Dermis microvascular lymphatic vessel endothelial cell (primary cell): Measurements from ENCODE around the gene AMPD3. TPM values are rescaled to one million over a fixed set of nuclear protein-coding genes. Genes with fewer than 3 reads are reported as not detected.

ENCODE experiments used
- DNase-seq, 2 donors: peaks; one replicate each; pipeline versions ENCODE4 v3.0.0 to v3.0.0-alpha.2; 2010; ENCODE audit warnings: low read depth in 2 of 2
- total RNA-seq: library from RNA; depleted of rRNA; stranded (reverse); fragments of >200 nt; gene quantifications from 2 replicates; pipeline ENCODE4 v1.2.1, GENCODE V29; 2014

Gene AMPD3
- total RNA-seq, 1 donor from 2014 or later = 1.3 TPM

DNA sequence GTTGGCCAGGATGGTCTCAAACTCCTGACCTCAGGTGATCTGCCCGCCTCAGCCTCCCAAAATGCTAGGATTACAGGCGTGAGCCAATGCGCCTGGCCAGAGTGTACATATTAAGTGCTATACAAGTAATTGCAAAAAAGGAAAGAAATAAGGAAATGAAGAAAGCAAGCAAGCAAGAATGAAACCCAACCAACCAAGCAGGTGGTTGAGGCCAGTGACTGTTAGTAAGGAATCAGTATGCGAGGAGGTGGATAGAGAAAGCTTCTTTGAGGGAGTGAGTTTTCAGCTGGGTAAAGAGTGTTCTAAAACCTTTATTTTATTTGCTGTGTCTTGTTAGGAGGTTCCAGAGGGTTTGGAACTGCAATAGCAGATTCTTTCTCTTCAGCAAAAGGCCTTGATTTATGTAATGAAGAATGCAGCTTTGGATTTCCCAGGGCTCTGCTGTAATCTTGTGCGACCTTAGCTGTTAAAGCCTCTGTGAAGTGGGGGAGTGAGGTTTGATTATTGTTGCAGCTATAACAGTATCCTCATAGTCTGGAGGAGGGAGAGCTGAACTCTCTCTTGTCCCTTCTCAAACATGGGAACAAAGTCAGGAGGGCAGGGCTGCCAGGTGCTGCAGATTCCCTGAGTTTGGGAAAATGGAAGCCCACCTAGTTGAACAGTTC is 5.7 kb downstream of the AMPD3 start:
- DNase-seq = no peak

DNA sequence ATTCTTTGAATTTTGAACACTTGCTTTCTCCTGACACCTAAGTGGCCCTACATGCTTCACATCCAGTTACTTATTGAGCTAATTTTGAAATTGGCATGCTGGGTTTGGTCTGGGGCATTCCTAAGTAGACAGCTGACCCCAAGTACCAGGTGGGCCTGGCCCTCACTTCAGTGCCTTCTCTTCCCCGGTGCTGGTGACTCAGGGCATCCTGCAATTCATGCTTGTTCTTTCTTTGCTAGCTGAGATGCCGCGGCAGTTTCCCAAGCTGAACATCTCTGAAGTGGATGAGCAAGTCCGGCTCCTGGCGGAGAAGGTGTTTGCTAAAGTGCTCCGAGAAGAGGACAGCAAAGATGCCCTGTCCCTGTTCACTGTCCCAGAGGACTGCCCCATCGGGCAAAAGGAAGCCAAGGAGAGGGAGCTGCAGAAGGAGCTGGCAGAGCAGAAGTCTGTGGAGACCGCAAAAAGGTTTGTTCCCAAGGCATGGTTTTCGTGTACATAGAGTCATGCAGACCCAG is 6.3 kb downstream of the AMPD3 start:
- DNase-seq = no peak

DNA sequence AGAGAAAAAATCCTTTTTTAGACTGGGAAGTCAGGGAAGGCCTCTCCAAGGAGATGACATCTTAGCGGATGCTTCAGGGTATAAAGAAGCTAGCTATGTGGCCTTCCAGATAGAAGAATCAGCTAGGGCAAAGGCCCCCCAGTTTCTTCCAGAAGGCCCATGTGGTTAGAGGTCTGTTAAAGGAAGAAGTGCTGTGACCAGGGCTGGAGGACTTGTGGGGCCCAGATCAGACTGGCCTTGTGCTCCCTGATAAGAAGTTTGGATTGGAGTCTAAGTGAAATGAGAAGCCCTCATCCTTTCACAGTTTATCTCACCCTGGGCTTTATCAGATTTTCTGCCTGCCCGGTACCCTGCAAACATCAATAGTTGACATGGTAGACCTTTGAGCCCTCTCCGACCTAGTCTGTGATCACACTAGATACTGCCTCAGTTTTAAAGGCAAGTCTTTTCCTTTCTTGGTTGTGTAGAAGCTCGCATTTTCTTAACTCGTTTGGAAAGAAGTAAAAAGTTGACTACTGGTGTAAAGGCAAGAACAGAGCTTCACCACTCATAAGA is 7.8 kb downstream of the AMPD3 start:
- DNase-seq = no peak

DNA sequence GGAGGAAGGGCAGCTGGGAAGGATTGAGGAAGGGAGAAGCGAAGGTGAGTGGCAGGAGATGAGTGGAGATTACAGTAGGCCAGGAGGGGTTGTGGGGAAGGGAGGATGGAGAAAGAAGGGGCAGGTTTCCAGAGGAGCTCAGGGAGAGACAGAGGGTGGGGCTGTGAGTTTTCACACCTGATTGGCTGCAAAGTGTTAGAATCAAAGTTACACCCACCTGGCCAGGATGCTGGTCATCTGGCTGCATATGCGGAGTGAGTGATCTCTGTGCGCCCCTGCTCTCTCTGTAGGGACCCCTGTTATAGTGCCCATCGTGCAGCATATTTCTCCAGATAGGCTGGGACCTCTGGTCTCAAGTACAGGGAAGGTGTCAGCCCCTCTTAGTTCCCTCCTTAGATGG is 18.3 kb downstream of the AMPD3 start:
- DNase-seq = no peak

DNA sequence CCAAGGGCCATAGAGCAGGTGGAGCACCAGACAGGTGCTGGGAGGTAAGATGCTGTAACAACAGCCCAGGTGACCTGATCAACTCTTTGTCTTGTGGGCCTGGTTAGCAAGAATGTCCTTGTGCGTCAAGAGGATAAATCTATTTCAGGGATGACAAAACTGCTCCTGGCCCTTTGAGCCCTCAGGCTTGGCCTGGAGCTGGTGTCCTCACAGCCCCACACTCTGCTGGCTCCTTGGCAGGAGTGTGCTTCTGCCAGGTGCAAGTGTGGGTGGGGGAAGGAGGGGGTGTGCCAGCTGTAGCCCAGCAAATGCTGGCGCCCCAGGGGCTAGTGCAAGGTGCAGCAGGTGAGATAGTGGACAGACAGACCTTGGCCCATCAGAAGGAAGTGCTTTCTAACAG is 19.5 kb downstream of the AMPD3 start:
- DNase-seq = no peak

DNA sequence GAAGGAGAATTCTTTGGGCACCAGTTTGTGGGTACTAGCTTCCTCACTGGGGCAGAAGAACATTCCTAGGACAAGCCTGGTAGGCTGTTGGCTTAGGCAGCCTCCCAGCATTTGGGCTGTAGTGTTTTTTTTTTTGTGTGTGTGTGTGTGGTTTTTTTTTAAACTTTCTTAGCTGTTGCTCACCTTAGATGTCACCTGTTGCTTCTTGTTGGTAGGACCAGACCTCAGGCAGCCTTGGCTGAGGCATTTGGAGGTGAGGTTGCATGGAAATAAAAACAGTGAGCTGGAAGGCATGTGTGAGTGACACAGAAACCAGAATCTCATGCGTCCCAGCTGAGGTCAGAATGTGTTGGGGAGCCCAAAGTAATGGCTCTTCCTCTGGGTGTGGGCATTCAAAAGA is 21.3 kb downstream of the AMPD3 start:
- no peak for DNase-seq

DNA sequence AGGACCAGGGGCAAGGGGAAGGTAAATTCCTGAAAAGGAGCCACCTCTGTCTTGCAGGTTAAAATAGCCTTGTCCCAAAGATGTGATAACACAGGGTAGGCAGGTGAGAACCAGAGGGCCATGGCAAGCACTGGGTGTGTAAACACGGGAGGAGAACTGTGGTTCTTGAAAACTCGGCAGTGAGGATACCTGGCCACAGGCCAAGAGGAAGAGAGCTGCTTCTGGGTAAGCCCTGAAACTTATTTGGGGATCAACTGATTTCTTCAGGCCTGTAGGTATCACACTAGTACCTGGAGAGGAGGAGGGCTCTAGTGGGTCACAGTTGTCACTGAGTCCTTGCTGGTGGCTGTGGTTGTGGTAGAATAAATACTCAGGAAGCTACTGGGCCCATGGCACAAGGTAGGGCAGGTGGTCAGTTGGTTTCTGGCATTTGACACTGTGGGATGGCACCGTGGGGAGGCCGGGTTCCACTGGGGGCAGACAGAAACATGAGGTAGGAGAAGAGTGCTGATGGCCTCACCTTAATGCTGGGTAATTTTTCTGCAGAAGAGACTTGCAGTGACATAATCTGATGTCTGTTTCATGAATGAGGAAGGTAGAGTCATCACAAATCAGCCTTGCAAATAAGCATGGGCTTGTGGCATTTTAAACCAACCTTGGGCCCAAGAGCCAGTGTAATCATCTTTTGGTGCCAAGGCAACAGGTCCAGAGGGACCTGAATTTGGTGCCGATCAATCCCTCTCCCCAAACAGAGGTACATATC is 22.0 kb downstream of the AMPD3 start:
- DNase-seq = no peak

DNA sequence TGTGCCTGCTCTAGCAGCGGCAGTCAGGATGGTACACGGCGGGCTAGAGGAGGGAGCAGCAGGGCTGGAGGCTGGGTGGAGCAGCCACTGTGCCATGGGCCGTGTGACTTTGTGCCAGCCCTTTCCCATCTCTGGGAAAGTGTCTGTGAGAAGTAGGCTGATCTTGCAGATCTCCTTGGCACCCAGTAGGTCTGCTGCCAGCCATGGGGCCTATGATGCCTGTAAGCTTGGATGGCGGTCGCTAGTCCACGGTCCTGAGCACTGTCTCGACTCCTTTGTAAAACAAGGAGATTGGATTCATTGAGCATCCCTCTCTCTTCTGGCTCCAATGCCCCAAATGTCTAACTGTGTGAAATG is 22.6 kb downstream of the AMPD3 start:
- no peak for DNase-seq

DNA sequence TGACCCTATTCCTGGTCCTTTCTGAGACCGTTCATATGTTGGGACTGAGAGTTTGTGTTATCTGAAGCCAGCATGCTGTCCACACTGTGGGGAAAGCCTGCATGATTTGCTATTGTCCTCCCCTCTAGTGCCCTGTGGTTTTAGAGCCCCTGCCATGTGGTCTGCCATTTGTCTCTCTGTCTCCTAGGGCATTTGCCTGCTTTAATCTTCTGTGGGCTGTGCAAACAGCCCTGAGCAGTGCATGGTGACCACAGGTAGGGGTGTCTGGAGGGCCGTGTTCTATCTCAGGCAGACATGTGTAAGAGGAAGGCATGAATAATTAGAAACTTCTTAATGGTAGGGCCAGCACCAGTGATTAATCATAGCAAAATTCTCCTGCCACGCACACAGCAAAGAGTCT is 23.0 kb downstream of the AMPD3 start:
- no peak for DNase-seq

DNA sequence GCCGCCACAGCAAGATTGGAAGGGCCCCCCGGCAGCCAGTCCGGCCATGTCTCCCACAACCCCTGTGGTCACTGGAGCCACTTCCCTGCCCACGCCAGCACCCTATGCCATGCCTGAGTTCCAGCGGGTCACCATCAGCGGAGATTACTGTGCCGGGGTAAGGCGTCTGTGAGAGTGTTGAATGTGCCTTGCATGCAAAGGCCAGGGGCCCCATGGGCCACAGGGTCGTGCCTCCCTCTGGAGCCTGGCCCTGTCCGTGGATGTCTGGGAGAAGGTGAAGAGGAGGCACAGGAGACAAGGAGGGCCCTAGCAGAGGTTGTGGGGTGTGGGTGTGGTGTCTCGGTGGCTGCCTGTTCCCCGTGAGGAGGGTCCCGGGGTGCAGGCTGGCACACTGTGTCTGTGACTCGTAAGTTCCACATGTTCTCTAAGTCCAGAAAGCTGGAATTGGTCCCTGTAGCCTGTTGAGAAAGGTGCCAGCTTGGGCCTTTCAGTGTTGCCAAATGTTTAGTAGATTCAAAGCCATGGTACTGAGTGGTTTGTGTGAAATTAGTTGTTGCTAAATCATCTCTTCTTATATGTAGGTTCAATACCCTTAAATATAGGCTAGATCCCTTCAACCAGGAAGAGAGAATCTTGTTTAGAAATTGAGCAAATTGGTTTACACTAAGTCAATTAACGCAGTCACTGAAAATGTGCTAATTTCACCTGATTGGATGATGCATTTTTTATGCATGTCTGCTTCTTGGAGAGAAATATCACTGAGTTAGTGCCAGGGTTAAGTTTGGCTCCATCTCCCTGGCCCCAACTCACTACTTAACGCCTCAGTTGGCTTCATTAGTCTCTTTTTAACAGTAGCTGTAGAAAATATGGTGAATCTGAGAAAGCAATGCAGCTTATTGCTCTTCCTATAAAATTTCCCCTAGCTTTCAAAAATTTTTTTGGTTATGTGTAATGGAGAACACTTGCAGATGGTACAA is 23.8 kb downstream of the AMPD3 start:
- no peak for DNase-seq

DNA sequence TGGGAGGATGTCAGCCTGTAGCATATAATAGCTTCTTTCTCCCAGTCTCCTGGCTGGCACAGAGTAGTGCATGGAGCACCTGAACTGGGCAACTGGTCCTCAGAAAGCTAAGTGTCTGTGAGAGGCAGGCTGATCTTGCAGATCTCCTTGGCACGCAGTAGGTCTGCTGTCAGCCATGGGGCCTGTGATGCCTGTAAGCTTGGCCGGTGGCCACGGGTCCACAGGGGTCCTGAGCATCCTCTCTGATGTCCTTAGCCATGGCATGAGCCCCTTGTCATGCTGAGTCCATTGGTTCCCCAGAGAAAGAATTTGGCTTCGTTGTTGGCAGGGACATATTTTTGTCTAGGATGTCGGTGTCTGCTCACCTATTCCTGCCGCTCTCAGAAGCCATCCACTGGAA is 25.0 kb downstream of the AMPD3 start:
- no peak for DNase-seq

DNA sequence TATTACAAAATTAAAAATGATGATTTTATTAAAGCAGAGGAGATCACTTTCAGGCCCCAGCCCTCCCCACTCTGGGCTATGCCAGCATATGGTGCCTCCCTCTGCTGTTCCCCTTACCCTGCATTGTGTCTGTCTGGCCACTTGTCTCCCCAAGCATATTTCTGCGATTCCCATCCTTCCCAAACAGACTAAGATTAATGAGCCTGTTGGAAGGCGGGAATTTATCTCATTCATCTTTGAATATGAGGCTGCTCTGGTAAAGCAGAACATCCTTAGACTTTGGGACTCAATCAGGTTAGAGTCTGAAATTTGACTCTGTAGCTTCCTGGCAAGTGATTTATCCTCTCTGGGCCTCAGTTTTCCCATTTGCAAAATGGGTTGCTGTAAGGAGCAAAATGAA is 25.7 kb downstream of the AMPD3 start:
- no peak for DNase-seq

DNA sequence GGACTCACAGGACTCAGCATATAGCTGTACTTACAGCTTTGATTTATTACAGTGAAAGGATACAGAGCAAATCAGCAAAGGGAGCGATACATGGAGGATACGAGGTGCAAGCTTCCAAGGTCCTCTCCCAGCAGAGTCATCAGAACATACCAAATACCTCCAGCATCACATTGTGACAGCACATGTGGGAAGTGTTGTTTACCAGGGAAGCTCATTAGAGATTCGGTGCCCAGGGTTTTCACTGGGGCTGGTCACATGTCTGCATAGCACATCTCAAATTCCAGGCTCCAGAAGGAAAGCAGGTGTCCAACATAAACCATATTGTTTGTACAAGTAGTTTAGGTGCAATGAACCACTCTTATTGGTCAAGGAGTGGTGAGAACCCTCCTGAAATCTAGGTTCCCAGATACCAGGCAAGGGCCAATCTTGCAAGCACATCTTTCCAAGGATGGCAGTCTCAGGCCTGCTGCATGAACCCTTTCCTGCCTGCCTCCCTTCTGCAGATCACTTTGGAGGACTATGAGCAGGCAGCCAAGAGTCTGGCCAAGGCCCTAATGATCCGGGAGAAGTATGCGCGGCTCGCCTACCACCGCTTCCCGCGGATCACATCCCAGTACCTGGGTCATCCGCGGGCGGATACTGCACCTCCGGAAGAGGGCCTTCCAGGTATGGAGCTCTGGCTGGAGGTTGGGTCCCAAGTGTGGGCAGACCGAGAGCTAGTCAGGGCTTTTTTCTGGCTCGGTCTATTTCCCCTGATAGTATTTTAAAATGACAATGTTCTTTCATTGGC is 26.7 kb downstream of the AMPD3 start:
- DNase-seq = no peak

DNA sequence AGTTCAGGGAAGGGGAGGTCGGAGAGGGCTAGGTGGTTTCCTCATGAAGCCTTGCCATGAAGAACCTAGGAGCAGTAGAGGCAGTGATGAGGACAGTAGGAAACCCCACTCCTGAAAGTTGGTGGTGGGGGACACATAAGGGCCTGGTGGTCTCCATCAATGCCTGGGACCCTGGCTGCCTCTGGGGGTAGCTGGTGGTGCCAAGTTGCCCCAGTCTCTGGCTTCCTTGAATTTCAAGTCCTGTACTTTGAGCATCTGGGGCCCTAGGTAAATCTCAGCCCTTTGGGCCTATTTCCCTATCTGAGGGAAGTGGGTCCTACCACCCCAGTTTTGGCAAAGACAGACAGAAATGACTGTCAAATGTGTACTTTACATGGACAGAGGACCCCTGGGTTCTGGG is 28.1 kb downstream of the AMPD3 start:
- DNase-seq = no peak

DNA sequence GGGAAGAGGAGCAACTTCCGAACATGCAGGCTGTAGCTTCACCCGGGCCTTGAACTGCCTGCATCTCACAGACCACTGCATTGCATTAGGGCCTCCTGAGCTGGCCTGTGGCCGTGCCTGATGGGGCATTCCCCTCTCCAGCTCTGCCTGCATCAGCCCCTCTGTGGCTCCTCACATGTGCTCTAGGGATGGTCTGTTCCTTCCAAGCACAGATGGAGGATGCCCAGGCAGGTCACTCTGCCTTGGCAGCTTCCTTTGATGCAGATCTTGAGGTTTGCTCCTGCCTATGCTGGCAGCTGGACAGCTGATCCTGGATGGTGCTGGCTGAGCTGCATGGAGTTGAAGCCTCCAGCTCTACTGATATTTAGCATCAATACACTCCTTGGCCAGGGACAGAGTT is 28.5 kb downstream of the AMPD3 start:
- no peak for DNase-seq

DNA sequence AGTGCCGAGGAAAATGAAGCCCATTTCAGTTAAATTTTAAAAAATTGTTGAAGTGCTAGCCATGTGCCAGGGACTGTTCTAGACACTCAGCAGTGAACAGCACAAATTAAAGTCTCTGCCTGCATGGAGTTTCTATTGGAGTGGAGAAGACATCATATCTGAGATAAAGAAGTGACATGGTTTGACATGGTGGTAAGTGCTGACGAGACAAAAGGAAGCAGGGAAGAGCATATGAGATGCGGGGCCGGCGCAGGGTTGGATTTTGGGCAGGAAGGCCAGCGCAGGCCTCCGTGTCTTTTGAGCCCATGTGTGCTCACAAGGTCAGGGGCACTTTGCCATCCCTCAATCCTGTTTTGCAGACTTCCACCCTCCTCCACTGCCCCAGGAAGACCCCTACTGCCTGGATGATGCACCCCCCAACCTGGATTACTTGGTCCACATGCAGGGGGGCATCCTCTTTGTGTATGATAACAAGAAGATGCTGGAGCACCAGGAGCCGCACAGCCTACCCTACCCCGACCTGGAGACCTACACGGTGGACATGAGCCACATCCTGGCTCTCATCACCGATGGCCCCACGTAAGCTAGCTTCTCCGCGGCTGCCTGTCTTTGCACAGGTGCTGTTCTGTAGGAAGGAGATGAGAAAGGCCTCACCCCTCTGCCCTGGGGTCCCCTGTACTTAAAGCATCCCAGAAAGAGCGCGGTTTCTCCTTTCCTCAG is 29.6 kb downstream of the AMPD3 start:
- DNase-seq = no peak

DNA sequence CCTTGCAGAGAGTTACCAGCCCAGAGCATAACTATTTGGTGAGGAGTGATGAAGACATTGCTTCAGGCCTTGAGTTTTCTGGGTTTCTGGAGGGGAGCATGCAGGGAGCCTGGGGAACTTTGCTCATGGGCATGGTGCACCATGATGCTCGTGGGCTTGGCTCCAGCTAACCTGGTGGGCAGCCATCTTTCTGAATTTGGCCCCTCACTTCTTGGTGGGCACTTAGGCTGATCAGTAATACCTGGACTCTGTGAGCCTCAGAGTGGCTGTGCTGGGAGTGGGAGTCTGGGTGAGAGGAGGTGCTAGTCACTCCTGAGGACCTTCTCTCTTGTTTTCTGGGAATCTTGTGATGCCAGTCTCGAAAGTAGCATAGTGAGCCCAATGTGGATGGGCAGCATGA is 30.6 kb downstream of the AMPD3 start:
- no peak for DNase-seq

DNA sequence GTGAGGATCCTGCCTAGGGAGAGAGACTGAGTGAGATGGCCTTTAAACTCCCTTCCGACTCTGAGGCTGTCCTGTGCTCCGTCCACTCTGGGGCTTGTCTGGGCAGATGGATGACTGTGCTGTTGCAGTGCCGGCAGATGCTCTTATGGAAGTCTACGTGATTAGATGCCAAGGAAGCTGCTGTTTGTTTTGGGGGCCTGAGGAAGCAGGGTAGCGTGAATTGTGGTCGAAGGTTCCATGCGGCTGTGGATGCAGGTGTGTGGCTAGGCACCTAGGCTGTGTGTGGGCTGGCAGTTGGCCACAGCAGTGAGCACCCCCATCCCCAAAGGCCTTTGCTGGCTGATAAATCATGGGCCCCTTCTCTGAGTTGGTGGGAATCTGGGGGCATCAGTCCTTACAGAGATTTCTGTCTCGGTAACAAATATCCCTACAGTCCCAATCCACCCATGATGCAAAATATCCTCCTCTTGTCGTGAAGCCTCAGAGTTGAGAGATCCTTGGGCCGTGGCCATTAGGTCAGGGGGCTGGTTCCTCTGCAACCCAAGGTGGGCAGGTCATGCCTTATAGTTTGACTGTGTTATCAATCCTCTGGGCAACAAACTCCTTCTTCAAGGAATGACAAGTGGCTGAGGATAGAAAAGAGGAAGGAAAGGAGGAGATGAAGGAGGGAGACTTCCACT is 31.2 kb downstream of the AMPD3 start:
- no peak for DNase-seq

DNA sequence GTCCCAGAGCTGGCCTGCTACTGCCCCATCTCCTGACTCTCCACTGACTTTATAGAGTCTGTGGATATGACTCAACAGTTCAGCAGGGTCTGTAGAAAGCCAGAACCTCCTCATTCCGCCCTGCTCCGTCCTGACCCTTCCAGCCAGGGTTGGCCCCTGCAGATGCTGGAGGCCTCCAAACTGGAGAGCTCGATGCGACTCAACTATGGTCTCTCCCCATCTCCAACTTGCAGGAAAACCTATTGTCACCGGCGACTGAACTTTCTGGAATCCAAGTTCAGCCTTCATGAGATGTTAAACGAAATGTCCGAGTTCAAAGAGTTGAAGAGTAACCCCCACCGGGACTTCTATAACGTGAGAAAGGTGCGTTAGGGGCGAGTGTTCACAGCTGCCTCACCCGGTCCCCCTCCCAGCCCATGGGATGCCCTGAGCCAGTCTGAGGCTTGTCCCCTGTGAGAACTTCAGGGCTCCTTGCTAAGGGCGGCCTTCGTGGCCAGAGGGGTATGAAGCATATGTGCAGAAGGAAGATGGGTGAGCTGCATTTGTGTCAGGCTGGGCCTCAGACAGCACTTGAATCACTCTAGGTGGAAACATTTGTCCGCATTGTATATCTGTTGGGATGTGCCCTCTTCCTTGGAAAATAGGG is 32.1 kb downstream of the AMPD3 start:
- DNase-seq = no peak
